OCI-LY7 (cell line): ENCODE results near the gene PDE11A. TPM values are rescaled to one million over a fixed set of nuclear protein-coding genes. Genes with fewer than 3 reads are reported as not detected.

Experiments
- BruUV-seq: library from RNA; stranded (reverse); fragments of 400-500 nt; replicated peaks from 2 replicates; lab custom pipeline; 2021; lab: Mats Ljungman, UMichigan
- CTCF ChIA-PET: fragments of 300-600 bp; sonication (Branson Sonifier 250); formaldehyde crosslinking; loops from one replicate; lab custom pipeline; 2022; ENCODE audit warnings: antibody characterized with exemption; ENCODE audit not compliant: unreplicated experiment; lab: Charles Lee
- POLR2A ChIA-PET: fragments of 300-600 bp; sonication (Branson Sonifier 250); formaldehyde crosslinking; loops from one replicate; lab custom pipeline; 2022; ENCODE audit warnings: antibody characterized with exemption; lab: Charles Lee
- DNase-seq: peaks from one replicate; pipeline ENCODE4 v3.0.0-alpha.2; 2015; ENCODE audit warnings: low spot score
- H2AFZ ChIP-seq: fragments of 200-600 bp; sonication (generic), shearing (Covaris generic); 2 replicates; pipeline ENCODE4 v1.6.1; 2014; ENCODE audit warnings: mild to moderate bottlenecking, antibody characterized with exemption, low read length, moderate library complexity
- H3K27ac ChIP-seq: fragments of 200-600 bp; sonication (generic); 2 replicates; pipeline ENCODE4 v1.5.1; 2014; ENCODE audit warnings: mixed run types, low read depth, mild to moderate bottlenecking, moderate library complexity, low read length, inconsistent platforms; ENCODE audit not compliant: poor library complexity, severe bottlenecking
- H3K36me3 ChIP-seq: fragments of 200-600 bp; sonication (generic); 2 replicates; pipeline ENCODE4 v1.6.1; 2014; ENCODE audit warnings: mild to moderate bottlenecking, antibody characterized with exemption, low read length, moderate library complexity, mixed read lengths; ENCODE audit not compliant: insufficient read depth
- H3K4me1 ChIP-seq: fragments of 200-600 bp; sonication (generic); 2 replicates; pipeline ENCODE4 v1.5.1; 2014; ENCODE audit warnings: mild to moderate bottlenecking, low read length; ENCODE audit not compliant: insufficient read depth, poor library complexity, severe bottlenecking
- H3K4me2 ChIP-seq: fragments of 200-600 bp; sonication (generic); 2 replicates; pipeline ENCODE4 v1.6.1; 2014; ENCODE audit warnings: mild to moderate bottlenecking, low read length
- H3K4me3 ChIP-seq: fragments of 200-600 bp; sonication (generic); 2 replicates; pipeline ENCODE4 v1.5.1; 2014; ENCODE audit warnings: mild to moderate bottlenecking, low read depth, low read length; ENCODE audit not compliant: poor library complexity, severe bottlenecking
- H3K79me2 ChIP-seq: fragments of 200-600 bp; sonication (generic); 2 replicates; pipeline ENCODE4 v1.6.1; 2016; ENCODE audit warnings: low read depth, mild to moderate bottlenecking, low read length, moderate library complexity, mixed read lengths; ENCODE audit not compliant: insufficient read depth
- H3K9me2 ChIP-seq: fragments of 200-600 bp; sonication (generic); 2 replicates; pipeline ENCODE4 v1.6.1; 2016; ENCODE audit warnings: mild to moderate bottlenecking, low read length, mixed read lengths; ENCODE audit not compliant: insufficient read depth
- H3K9me3 ChIP-seq: fragments of 200-600 bp; sonication (generic); 2 replicates; pipeline ENCODE4 v1.6.1; 2014; ENCODE audit warnings: mild to moderate bottlenecking, mixed run types, low read length, mixed read lengths
- H4K20me1 ChIP-seq: fragments of 200-600 bp; sonication (generic); 2 replicates; pipeline ENCODE4 v1.6.1; 2014; ENCODE audit warnings: mild to moderate bottlenecking, antibody characterized with exemption, low read length, moderate library complexity, mixed read lengths; ENCODE audit not compliant: insufficient read depth
- CTCF ChIP-seq: fragments of 200-600 bp; sonication (generic); conservative IDR thresholded peaks from 2 replicates; pipeline ENCODE4 v1.5.1; 2014; ENCODE audit warnings: mild to moderate bottlenecking, antibody characterized with exemption, low read length, moderate library complexity, mixed read lengths
- EZH2phosphoT487 ChIP-seq: fragments of 200-600 bp; sonication (generic); IDR thresholded peaks from 2 replicates; pipeline ENCODE4 v1.6.1; 2018; ENCODE audit warnings: low read depth, borderline replicate concordance, mild to moderate bottlenecking, mixed run types, antibody characterized with exemption, low read length, moderate library complexity, mixed read lengths
- intact Hi-C: fragments of 100-400 bp; cut with micrococcal nuclease; formaldehyde crosslinking; loops from one replicate; pipeline ENCODE4 v1.10.0; 2022; ENCODE audit not compliant: unreplicated experiment
- total RNA-seq, 2 experiments: library from RNA; depleted of rRNA in 1 of 2; stranded (reverse); fragments of >200 nt in 1 of 2; shearing (Covaris generic) in 1 of 2; gene quantifications; 2 replicates each; pipeline ENCODE4 v1.2.3, GENCODE V29; 2014 to 2022

PDE11A gene
- total RNA-seq, 2 experiments from 2014 or later, result 0.03 TPM; not detected in 1

- H3K4me3 ChIP-seq, result no peak overlapping the region
- no peak overlapping the region for H2AFZ ChIP-seq
- no peaks in the 10 kb centered on the region for H3K36me3 ChIP-seq
- CTCF ChIA-PET, result no interaction called here
- no peaks in the 10 kb centered on the region for H3K9me2 ChIP-seq
- H3K79me2 ChIP-seq, result no peaks in the 10 kb centered on the region
- no peak for DNase-seq
- TF ChIP-seq CTCF (no peak), EZH2phosphoT487 (no peak)
- POLR2A ChIA-PET, result interaction anchor here (0.6 to 0.7 kb wide), 3 partner anchors 41 to 360 kb away, joined by 3 read pairs; no protein-coding TSS in a partner anchor
- intact Hi-C loops, result no loop called here
- H4K20me1 ChIP-seq, result no peaks in the 10 kb centered on the region
- H3K27ac ChIP-seq, result no peak overlapping the region
- BruUV-seq, result no TSS peak
- no peaks in the 10 kb centered on the region for H3K9me3 ChIP-seq
- peaks cover 5% of the 10 kb centered on the region for H3K4me1 ChIP-seq
- H3K4me2 ChIP-seq, result no peak overlapping the region
These were observed 431.2 kb downstream of the PDE11A start for GRCh38 chr2:177641331-177641730.

- CTCF ChIA-PET, result no interaction called here
- H4K20me1 ChIP-seq, result no peaks in the 10 kb centered on the region
- H3K9me3 ChIP-seq, result no peaks in the 10 kb centered on the region; the same call in 1 of the 2 replicates
- no peak overlapping the region for H3K4me2 ChIP-seq
- DNase-seq, result no peak
- intact Hi-C loops, result no loop called here
- H3K79me2 ChIP-seq, result no peaks in the 10 kb centered on the region
- TF ChIP-seq EZH2phosphoT487 (no peak), CTCF (no peak)
- no peaks in the 10 kb centered on the region for H3K9me2 ChIP-seq
- POLR2A ChIA-PET, result no interaction called here
- peaks cover 14% of the 10 kb centered on the region for H3K4me1 ChIP-seq
- BruUV-seq, result no TSS peak
- no peak overlapping the region for H2AFZ ChIP-seq
- no peak overlapping the region for H3K27ac ChIP-seq
- no peaks in the 10 kb centered on the region for H3K36me3 ChIP-seq
- no peak overlapping the region for H3K4me3 ChIP-seq
These were observed 432.2 kb downstream of the PDE11A start for GRCh38 chr2:177640423-177640822.

- DNase-seq, result no peak
- Histone ChIP-seq H3K36me3 (no peaks in the 10 kb centered on the region), H2AFZ (no peak overlapping the region), H3K9me3 (no peaks in the 10 kb centered on the region; the same call in 1 of the 2 replicates), H3K79me2 (no peaks in the 10 kb centered on the region), H3K4me2 (no peak overlapping the region), H4K20me1 (no peaks in the 10 kb centered on the region), H3K4me1 (peaks cover 23% of the 10 kb centered on the region), H3K4me3 (no peak overlapping the region), H3K9me2 (no peaks in the 10 kb centered on the region), H3K27ac (no peak overlapping the region)
- TF ChIP-seq EZH2phosphoT487, result no peak
- TF ChIP-seq CTCF, result no peak
- POLR2A ChIA-PET, result interaction anchor here (1.2 kb wide), 2 partner anchors 10 to 14 kb away, joined by 3 to 4 read pairs; no protein-coding TSS in a partner anchor
- intact Hi-C loops, result no loop called here
- BruUV-seq, result no TSS peak
- CTCF ChIA-PET, result no interaction called here
These were observed 433.2 kb downstream of the PDE11A start for GRCh38 chr2:177639262-177639914.
